ENCODE data around the gene ARL15. TPM values are rescaled to one million over a fixed set of nuclear protein-coding genes. Genes with fewer than 3 reads are reported as not detected.

Gene ARL15
- total RNA-seq, 4 donors from 2014 or later = 36.2 to 338 (median 69.0) TPM

DNA sequence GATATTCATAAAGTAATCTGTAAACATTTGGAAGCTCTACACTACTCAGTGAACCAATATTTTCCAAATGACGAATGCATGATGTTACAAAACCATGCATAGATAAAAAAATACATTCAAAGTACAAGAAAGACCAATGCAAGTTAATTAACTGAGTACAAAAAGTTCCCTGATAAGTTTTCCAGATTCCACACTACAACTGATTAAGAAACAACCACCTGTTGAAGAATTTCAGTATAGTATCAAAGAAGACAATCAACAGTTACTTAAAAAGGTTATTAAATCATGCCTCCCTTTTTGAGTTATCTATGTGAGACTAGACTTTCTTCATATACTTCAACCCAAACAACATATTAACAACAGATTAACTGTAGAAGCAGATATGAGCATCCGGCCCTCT lies 192.4 kb downstream of the ARL15 start:
- no peak for DNase-seq
- H3K27me3 ChIP-seq = no peaks in the 10 kb centered on the region
- no peak overlapping the region for H3K27ac ChIP-seq
- no peaks in the 10 kb centered on the region for H3K36me3 ChIP-seq
- no peaks in the 10 kb centered on the region for H3K4me1 ChIP-seq
- intact Hi-C loops (cut with DNase I; ENCODE audit: low total_unique reads) = no loop called here
- H3K9me3 ChIP-seq = no peaks in the 10 kb centered on the region
- TF ChIP-seq, protein P1, sequence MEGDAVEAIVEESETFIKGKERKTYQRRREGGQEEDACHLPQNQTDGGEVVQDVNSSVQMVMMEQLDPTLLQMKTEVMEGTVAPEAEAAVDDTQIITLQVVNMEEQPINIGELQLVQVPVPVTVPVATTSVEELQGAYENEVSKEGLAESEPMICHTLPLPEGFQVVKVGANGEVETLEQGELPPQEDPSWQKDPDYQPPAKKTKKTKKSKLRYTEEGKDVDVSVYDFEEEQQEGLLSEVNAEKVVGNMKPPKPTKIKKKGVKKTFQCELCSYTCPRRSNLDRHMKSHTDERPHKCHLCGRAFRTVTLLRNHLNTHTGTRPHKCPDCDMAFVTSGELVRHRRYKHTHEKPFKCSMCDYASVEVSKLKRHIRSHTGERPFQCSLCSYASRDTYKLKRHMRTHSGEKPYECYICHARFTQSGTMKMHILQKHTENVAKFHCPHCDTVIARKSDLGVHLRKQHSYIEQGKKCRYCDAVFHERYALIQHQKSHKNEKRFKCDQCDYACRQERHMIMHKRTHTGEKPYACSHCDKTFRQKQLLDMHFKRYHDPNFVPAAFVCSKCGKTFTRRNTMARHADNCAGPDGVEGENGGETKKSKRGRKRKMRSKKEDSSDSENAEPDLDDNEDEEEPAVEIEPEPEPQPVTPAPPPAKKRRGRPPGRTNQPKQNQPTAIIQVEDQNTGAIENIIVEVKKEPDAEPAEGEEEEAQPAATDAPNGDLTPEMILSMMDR (IDR thresholded peaks at IDR 0.05) = no peak
- no peak for TF ChIP-seq POLR2A (IDR thresholded peaks at IDR 0.05)
- no peak overlapping the region for H3K4me3 ChIP-seq

DNA sequence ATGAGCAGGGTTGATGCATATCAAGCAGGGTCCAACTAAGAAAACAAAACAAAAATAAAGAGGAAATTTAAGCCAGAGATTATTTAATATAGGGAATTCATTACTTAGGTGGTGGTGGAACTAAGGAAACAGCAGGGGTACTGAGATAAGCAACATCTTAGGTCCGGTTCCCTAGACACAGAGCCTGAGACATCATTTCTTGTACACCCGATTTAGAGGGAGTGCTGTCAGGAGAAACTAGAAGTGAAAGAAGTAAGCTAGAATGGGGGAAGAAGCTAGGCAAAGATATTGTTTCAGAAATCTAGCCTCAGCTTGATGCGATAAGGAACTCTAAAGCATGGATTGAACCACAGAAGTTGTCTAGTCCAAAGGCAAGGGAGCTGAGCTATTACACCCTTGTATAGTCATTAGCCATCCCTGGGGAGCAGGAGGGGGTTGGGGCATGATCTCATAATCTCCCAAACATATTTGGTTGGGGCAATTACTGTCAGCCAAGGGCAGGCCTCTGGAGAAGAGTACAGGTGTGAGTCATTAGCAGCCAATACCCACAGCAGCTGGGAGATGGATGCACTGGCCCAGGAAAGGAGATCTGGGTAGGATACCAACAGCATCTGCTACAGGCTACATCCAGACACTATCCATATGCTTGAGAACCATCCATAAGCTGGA lies 194.5 kb downstream of the ARL15 start:
- intact Hi-C loops (cut with DNase I; ENCODE audit: low total_unique reads) = no loop called here
- Histone ChIP-seq H3K9me3 (no peaks in the 10 kb centered on the region), H3K4me3 (no peak overlapping the region), H3K4me1 (no peaks in the 10 kb centered on the region), H3K27me3 (no peaks in the 10 kb centered on the region), H3K27ac (no peak overlapping the region), H3K36me3 (no peaks in the 10 kb centered on the region)
- DNase-seq = no peak
- TF ChIP-seq, protein P1 (IDR thresholded peaks at IDR 0.05) = no peak
- TF ChIP-seq POLR2A (IDR thresholded peaks at IDR 0.05) = no peak

DNA sequence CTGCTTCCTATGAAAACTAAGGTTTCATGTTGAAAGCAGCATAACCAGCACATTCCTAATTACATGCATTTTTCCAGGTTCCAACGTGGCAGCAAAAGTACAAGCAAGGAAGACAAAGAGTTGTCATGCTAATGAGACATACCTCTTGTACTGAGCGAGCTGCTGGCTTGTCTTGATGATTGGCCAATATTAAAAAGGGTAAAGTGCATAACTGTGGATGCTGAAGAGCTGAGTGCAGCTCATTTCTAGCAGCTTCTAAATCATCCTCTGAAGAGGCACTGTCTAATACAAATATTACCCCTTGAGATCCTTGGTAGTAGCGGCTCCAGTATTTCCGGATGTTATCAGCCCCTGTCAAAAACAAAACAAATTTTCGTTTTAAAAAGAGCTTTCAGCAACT lies 197.3 kb downstream of the ARL15 start:
- no peaks in the 10 kb centered on the region for H3K27me3 ChIP-seq
- DNase-seq = no peak
- H3K27ac ChIP-seq = no peak overlapping the region
- H3K4me3 ChIP-seq = no peak overlapping the region
- H3K9me3 ChIP-seq = no peaks in the 10 kb centered on the region
- no peak for TF ChIP-seq POLR2A (IDR thresholded peaks at IDR 0.05)
- TF ChIP-seq, protein P1 (IDR thresholded peaks at IDR 0.05) = no peak
- H3K36me3 ChIP-seq = no peaks in the 10 kb centered on the region
- intact Hi-C loops (cut with DNase I; ENCODE audit: low total_unique reads) = no loop called here
- no peaks in the 10 kb centered on the region for H3K4me1 ChIP-seq

DNA sequence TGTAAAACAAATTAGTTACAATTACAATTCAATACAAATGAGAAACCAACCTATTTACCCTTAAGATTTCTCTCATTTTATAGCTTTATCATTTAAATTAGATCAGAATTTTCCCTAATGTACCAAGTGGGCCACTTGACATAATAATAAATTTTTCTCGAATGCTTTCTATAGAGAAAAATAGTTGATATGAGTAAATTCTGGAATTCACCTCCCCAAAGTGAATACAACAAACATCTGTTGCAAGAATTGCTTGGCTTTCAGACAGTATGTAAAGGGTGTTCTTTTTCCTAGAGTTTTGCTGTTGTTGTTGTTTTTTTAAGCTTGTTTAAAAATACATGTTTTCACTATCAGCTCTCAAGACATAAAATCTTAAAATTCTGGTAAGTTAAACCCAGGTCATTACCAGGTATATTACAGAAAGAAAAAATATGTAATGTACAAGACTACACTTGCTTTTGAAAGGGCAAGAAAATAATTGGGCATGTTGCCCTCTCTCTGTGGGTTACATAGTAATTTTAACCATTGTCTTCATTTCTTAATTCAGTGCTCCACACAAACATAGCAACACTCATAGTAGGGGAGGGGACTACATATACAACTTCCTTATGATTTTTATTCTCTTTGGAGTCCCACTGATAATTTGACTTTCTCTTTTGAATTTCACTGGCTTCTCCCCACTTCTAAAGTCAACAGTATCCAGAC lies 200.6 kb downstream of the ARL15 start:
- Histone ChIP-seq H3K4me1 (no peaks in the 10 kb centered on the region), H3K27me3 (no peaks in the 10 kb centered on the region), H3K9me3 (no peaks in the 10 kb centered on the region), H3K27ac (no peak overlapping the region), H3K36me3 (no peaks in the 10 kb centered on the region), H3K4me3 (no peak overlapping the region)
- no peak for DNase-seq
- TF ChIP-seq, protein P1 (IDR thresholded peaks at IDR 0.05) = no peak
- intact Hi-C loops (cut with DNase I; ENCODE audit: low total_unique reads) = no loop called here

DNA sequence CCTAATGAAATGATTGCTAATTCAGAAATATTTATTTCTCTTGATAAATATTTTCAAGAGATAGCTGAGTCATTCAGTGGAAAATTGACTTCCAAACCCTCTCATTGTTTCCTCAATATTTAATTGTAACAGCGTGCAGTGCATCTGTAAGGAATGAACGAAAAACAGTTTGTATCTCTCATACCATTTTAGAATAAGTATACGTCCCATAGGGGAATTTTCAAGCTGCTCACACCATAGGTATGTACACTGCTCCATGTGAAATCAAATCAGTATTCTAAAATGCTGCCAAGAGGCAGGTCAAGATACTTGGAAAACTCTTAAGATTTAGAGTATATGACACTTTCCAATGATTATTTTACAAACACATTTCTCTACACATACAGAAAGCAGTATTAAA lies 202.2 kb downstream of the ARL15 start:
- no peak for DNase-seq
- Histone ChIP-seq H3K27me3 (no peaks in the 10 kb centered on the region), H3K27ac (no peak overlapping the region), H3K4me1 (no peaks in the 10 kb centered on the region), H3K4me3 (no peak overlapping the region), H3K36me3 (no peaks in the 10 kb centered on the region), H3K9me3 (no peaks in the 10 kb centered on the region)
- no peak for TF ChIP-seq POLR2A (IDR thresholded peaks at IDR 0.05)
- TF ChIP-seq, protein P1 (IDR thresholded peaks at IDR 0.05) = no peak
- intact Hi-C loops (cut with DNase I; ENCODE audit: low total_unique reads) = no loop called here
